H1 (cell line): Measurements from ENCODE around the gene OR1N1. TPM values are rescaled to one million over a fixed set of nuclear protein-coding genes. Genes with fewer than 3 reads are reported as not detected.
"Not testable (repeated sequence)": the region's sequence is repeated elsewhere in the genome, so short reads cannot be mapped to it uniquely, and the experiment has no call there.

Experiments used
- CTCF ChIA-PET: fragments of 300-600 bp; sonication (Branson Sonifier 250); formaldehyde crosslinking; loops from one replicate; lab custom pipeline; 2021; ENCODE audit not compliant: partially characterized antibody; lab: Charles Lee
- POLR2A ChIA-PET: fragments of 300-600 bp; sonication (Branson Sonifier 250); formaldehyde crosslinking; loops from one replicate; lab custom pipeline; 2021; ENCODE audit warnings: inconsistent platforms; ENCODE audit not compliant: partially characterized antibody; lab: Charles Lee
- DNase-seq, 2 experiments: peaks; one replicate each; pipeline versions ENCODE4 v3.0.0 to v3.0.0-alpha.2; 2010 to 2022; ENCODE audit warnings: low spot score in 2 of 2, low read depth in 1 of 2, mixed read lengths in 1 of 2
- FAIRE-seq: peaks from 2 replicates; lab custom pipeline; 2011; peaks lifted over from hg19 to GRCh38; lab: Jason Lieb, UNC
- H2AFZ ChIP-seq: 2 replicates; pipeline ENCODE4 v1.8.1; 2012; ENCODE audit warnings: low read length, inconsistent platforms
- H2AK5ac ChIP-seq: 2 replicates; pipeline ENCODE4 v1.6.1; 2013; ENCODE audit warnings: low read depth, low read length
- H2BK120ac ChIP-seq: replicated peaks from 2 replicates; pipeline ENCODE3; 2013; ENCODE audit warnings: low read depth, low read length, inconsistent platforms
- H2BK12ac ChIP-seq: 2 replicates; pipeline ENCODE4 v1.6.1; 2013; ENCODE audit warnings: low read depth, low read length
- H2BK15ac ChIP-seq: 2 replicates; pipeline ENCODE4 v1.6.1; 2013; ENCODE audit warnings: low read length
- H2BK20ac ChIP-seq: 2 replicates; pipeline ENCODE4 v1.6.1; 2013; ENCODE audit warnings: low read length
- H2BK5ac ChIP-seq: 2 replicates; pipeline ENCODE4 v1.6.1; 2013; ENCODE audit warnings: low read depth, low read length
- H3K14ac ChIP-seq: 2 replicates; pipeline ENCODE4 v1.6.1; 2013; ENCODE audit warnings: inconsistent platforms; ENCODE audit not compliant: insufficient read length
- H3K18ac ChIP-seq: 2 replicates; pipeline ENCODE4 v1.6.1; 2013; ENCODE audit warnings: low read length; ENCODE audit errors: extremely low read depth
- H3K23ac ChIP-seq: 2 replicates; pipeline ENCODE4 v1.6.1; 2013; ENCODE audit warnings: inconsistent platforms; ENCODE audit not compliant: insufficient read length
- H3K23me2 ChIP-seq: 2 replicates; pipeline ENCODE4 v1.6.1; 2013; ENCODE audit warnings: low read depth, low read length
- H3K27ac ChIP-seq: 2 replicates; pipeline ENCODE4 v1.6.1; 2011; ENCODE audit warnings: low read depth, low read length, inconsistent platforms
- H3K27me3 ChIP-seq, 4 experiments: replicated peaks in 1 of 4; 1 replicate in 1 of 4; 2 replicates in 3 of 4; pipeline versions ENCODE4 v1.6.1 to v1.8.1; 2011 to 2013; ENCODE audit warnings: low read length in 3 of 4, mild to moderate bottlenecking in 3 of 4, inconsistent platforms in 2 of 4, mixed read lengths in 2 of 4, moderate library complexity in 1 of 4; ENCODE audit not compliant: control insufficient read depth in 3 of 4, insufficient read depth in 3 of 4; ENCODE audit errors: extremely low read depth in 1 of 4
- H3K36me3 ChIP-seq, 4 experiments: 2 replicates each; pipeline versions ENCODE4 v1.6.1 to v1.8.1; 2011 to 2013; ENCODE audit warnings: mild to moderate bottlenecking in 4 of 4, low read length in 3 of 4, moderate library complexity in 2 of 4, control low read depth in 1 of 4, inconsistent platforms in 1 of 4; ENCODE audit not compliant: insufficient read depth in 4 of 4, control insufficient read depth in 2 of 4
- H3K4ac ChIP-seq: replicated peaks from 2 replicates; pipeline ENCODE3; 2013; ENCODE audit warnings: low read length, low read depth, mixed read lengths, inconsistent platforms; ENCODE audit not compliant: insufficient read length
- H3K4me1 ChIP-seq, 4 experiments: replicated peaks in 1 of 4; 1 replicate in 1 of 4; 2 replicates in 3 of 4; pipeline versions ENCODE4 v1.6.1 to v1.8.1; 2011 to 2013; ENCODE audit warnings: low read length in 3 of 4, inconsistent platforms in 2 of 4, mixed read lengths in 1 of 4; ENCODE audit not compliant: insufficient read depth in 4 of 4, control insufficient read depth in 3 of 4
- H3K4me2 ChIP-seq, 2 experiments: 2 replicates each; pipeline versions ENCODE4 v1.6.1 to v1.8.1; 2011 to 2013; ENCODE audit warnings: low read depth in 2 of 2, low read length in 2 of 2, control low read depth in 1 of 2, inconsistent platforms in 1 of 2, mild to moderate bottlenecking in 1 of 2; ENCODE audit not compliant: insufficient read depth in 1 of 2
- H3K4me3 ChIP-seq, 4 experiments: fragments of 200-600, 300-600 bp in 1 of 4; sonication (generic), shearing (Covaris generic), sonication (Bioruptor Twin) in 1 of 4; 2 replicates each; pipeline versions ENCODE4 v1.5.1 to v1.8.1; 2011 to 2016; ENCODE audit warnings: low read length in 4 of 4, low read depth in 3 of 4, control low read depth in 2 of 4, inconsistent platforms in 2 of 4, mild to moderate bottlenecking in 2 of 4, mixed read lengths in 1 of 4, moderate library complexity in 1 of 4; ENCODE audit not compliant: insufficient read depth in 2 of 4; ENCODE audit errors: extremely low read depth in 1 of 4
- H3K56ac ChIP-seq: replicated peaks from 2 replicates; pipeline ENCODE3; 2013; ENCODE audit warnings: low read depth, mild to moderate bottlenecking, mixed read lengths, low read length, inconsistent platforms; ENCODE audit not compliant: insufficient read length
- H3K79me1 ChIP-seq: 2 replicates; pipeline ENCODE4 v1.6.1; 2013; ENCODE audit warnings: low read depth, low read length, control low read depth
- H3K79me2 ChIP-seq, 2 experiments: 2 replicates each; pipeline versions ENCODE4 v1.6.1 to v1.8.1; 2012 to 2013; ENCODE audit warnings: low read length in 2 of 2, mild to moderate bottlenecking in 2 of 2, inconsistent platforms in 1 of 2; ENCODE audit not compliant: insufficient read depth in 2 of 2, control insufficient read depth in 1 of 2
- H3K9ac ChIP-seq, 4 experiments: replicated peaks in 1 of 4; 1 replicate in 1 of 4; 2 replicates in 3 of 4; pipeline versions ENCODE4 v1.6.1 to v1.8.1; 2011 to 2013; ENCODE audit warnings: low read depth in 3 of 4, low read length in 3 of 4, control low read depth in 2 of 4, mild to moderate bottlenecking in 2 of 4, moderate library complexity in 2 of 4, inconsistent platforms in 1 of 4; ENCODE audit errors: extremely low read depth in 1 of 4
- H3K9me3 ChIP-seq, 2 experiments: 2 replicates each; pipeline versions ENCODE4 v1.6.1 to v1.8.1; 2012 to 2013; ENCODE audit warnings: mild to moderate bottlenecking in 2 of 2, moderate library complexity in 2 of 2, control low read depth in 1 of 2, inconsistent platforms in 1 of 2, low read depth in 1 of 2, low read length in 1 of 2, mixed read lengths in 1 of 2; ENCODE audit not compliant: insufficient read depth in 2 of 2
- H4K20me1 ChIP-seq, 2 experiments: replicated peaks in 1 of 2; 2 replicates each; pipeline versions ENCODE3 to v1.8.1; 2011 to 2013; ENCODE audit warnings: inconsistent platforms in 2 of 2, low read length in 2 of 2, mild to moderate bottlenecking in 1 of 2; ENCODE audit not compliant: insufficient read depth in 2 of 2, control insufficient read depth in 1 of 2
- H4K5ac ChIP-seq: 2 replicates; pipeline ENCODE4 v1.6.1; 2013; ENCODE audit warnings: low read length, low read depth, mixed read lengths, inconsistent platforms; ENCODE audit not compliant: insufficient read length
- H4K8ac ChIP-seq: 2 replicates; pipeline ENCODE4 v1.8.0; 2013; ENCODE audit warnings: mild to moderate bottlenecking, moderate library complexity, low read length, inconsistent platforms; ENCODE audit not compliant: insufficient read depth; ENCODE audit errors: extremely low read depth
- H4K91ac ChIP-seq: replicated peaks from 2 replicates; pipeline ENCODE3; 2013; ENCODE audit warnings: low read length, mixed read lengths, inconsistent platforms; ENCODE audit not compliant: insufficient read length
- WGBS, 2 experiments: shearing (Covaris generic) in 1 of 2; methylation state at CpG; one replicate each; pipeline versions ENCODE4 v1.1.6 to v1.1.7; 2013 to 2015; ENCODE audit warnings: low lambda C conversion rate in 2 of 2, mixed read lengths in 2 of 2, inconsistent platforms in 1 of 2, low coverage in 1 of 2, missing lambda C conversion rate in 1 of 2; ENCODE audit not compliant: insufficient replicate concordance in 2 of 2, insufficient coverage in 1 of 2, insufficient read length in 1 of 2; ENCODE audit errors: extremely low coverage in 1 of 2, missing lambda C conversion rate in 1 of 2; 5-methylcytosine and 5-hydroxymethylcytosine counted together
- polyA plus RNA-seq, 7 experiments: library from polyadenylated mRNA; depleted of rRNA in 3 of 7; stranded (reverse) in 5 of 7; unstranded in 2 of 7; fragments of >200 nt in 5 of 7; fragments of 200-250 nt in 2 of 7; gene quantifications; 1 replicate in 5 of 7; 2 replicates in 1 of 7; 4 replicates in 1 of 7; pipeline versions ENCODE4 v1.2.1 to v1.2.3, GENCODE V29; 2011 to 2013; ENCODE audit warnings: missing spikeins in 2 of 7, mixed read lengths in 2 of 7
- total RNA-seq: library from RNA; stranded (reverse); fragmentation: NEBNext Ultra II Directional; extraction: Animal tissue kit (Norgen Biotek cat#: 25700); gene quantifications from 2 replicates; pipeline ENCODE4 v1.2.1, GENCODE V29; 2021
- TF ChIP-seq, protein P1 (sequence below): IDR thresholded peaks from 2 replicates; pipeline ENCODE4 v1.6.1; 2012; ENCODE audit warnings: inconsistent platforms

Gene OR1N1
- total and polyA plus RNA-seq, 2 of the 8 experiments (the other 6 are each of a cell fraction or from before 2014, with no cell fraction given): not detected

- TF ChIP-seq, protein P1, sequence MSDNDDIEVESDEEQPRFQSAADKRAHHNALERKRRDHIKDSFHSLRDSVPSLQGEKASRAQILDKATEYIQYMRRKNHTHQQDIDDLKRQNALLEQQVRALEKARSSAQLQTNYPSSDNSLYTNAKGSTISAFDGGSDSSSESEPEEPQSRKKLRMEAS: no peak
Observed at GRCh38 chr9:122536134-122536533, 9.0 kb upstream of the OR1N1 start (continued).

GRCh38 chr9:122531157-122531556 is 4.1 kb upstream of the OR1N1 start:
- H3K27ac ChIP-seq, CTCF ChIA-PET, H3K4me3 ChIP-seq, H3K23ac ChIP-seq, H2BK120ac ChIP-seq, H4K8ac ChIP-seq, DNase-seq, H3K4me1 ChIP-seq, H4K20me1 ChIP-seq, H2AK5ac ChIP-seq, H3K4me2 ChIP-seq, H3K4ac ChIP-seq, H3K9ac ChIP-seq, H4K91ac ChIP-seq, H3K23me2 ChIP-seq, H3K14ac ChIP-seq, H3K27me3 ChIP-seq, H2BK5ac ChIP-seq, H3K18ac ChIP-seq, POLR2A ChIA-PET, H2BK20ac ChIP-seq, H3K56ac ChIP-seq, H2BK15ac ChIP-seq, H3K36me3 ChIP-seq, H3K79me1 ChIP-seq, H4K5ac ChIP-seq, FAIRE-seq, H2BK12ac ChIP-seq, H3K79me2 ChIP-seq, H2AFZ ChIP-seq: not testable (repeated sequence)
- H3K9me3 ChIP-seq: peaks cover 38 to 54% of the 10 kb centered on the region in 2 experiments
- WGBS, 2 experiments: 65% methylated on average over 4 of the region's 4 CpGs; no CpG with 5 or more reads in 1 of the 2 experiments
